ENCODE measurements around the gene ORC3.

ORC3 gene

DNA sequence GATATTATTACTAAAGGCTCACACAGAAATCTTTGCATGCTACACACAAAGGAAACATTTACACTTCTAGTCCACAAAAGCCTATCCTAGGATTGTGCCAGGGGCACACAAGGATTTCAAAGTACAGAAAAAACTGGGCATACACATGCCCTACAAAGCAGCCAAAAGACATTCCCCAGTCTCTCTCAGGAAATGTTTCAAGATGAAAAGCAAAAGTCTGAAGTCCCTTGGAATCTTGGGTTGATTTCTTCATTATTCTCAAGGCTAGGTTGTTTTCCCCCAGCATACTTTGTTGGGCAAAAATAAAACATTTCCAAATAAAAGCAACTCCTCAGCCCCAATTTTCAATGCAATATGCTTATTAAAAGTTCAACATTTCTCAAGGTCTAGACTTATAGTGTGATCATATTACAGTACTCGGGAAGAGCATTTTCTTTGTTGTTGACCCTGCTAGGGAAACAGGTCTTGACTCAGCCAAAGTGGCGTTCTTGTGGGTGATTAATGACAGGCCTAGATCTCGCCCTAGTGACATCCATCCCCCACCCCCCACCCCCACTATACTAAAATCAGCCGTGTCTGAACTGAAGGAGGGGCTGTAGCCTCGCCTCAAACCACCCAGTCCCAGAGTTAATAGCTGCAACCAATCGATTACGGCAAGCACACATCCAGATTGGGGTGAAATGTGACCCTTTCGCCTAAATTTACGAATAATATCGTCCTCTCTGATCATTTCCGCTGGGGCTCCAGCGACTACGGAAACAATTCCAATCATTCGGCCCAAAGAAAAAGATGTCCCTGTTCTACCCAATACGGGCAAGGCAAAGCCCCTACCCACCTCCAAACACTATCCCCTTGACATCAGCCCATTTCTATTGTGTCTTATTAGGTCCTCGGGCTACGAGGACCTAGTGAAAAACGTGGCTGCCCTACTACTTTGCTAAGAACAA, 110.7 kb downstream of the ORC3 start (continued):
- TF ChIP-seq, protein P1, sequence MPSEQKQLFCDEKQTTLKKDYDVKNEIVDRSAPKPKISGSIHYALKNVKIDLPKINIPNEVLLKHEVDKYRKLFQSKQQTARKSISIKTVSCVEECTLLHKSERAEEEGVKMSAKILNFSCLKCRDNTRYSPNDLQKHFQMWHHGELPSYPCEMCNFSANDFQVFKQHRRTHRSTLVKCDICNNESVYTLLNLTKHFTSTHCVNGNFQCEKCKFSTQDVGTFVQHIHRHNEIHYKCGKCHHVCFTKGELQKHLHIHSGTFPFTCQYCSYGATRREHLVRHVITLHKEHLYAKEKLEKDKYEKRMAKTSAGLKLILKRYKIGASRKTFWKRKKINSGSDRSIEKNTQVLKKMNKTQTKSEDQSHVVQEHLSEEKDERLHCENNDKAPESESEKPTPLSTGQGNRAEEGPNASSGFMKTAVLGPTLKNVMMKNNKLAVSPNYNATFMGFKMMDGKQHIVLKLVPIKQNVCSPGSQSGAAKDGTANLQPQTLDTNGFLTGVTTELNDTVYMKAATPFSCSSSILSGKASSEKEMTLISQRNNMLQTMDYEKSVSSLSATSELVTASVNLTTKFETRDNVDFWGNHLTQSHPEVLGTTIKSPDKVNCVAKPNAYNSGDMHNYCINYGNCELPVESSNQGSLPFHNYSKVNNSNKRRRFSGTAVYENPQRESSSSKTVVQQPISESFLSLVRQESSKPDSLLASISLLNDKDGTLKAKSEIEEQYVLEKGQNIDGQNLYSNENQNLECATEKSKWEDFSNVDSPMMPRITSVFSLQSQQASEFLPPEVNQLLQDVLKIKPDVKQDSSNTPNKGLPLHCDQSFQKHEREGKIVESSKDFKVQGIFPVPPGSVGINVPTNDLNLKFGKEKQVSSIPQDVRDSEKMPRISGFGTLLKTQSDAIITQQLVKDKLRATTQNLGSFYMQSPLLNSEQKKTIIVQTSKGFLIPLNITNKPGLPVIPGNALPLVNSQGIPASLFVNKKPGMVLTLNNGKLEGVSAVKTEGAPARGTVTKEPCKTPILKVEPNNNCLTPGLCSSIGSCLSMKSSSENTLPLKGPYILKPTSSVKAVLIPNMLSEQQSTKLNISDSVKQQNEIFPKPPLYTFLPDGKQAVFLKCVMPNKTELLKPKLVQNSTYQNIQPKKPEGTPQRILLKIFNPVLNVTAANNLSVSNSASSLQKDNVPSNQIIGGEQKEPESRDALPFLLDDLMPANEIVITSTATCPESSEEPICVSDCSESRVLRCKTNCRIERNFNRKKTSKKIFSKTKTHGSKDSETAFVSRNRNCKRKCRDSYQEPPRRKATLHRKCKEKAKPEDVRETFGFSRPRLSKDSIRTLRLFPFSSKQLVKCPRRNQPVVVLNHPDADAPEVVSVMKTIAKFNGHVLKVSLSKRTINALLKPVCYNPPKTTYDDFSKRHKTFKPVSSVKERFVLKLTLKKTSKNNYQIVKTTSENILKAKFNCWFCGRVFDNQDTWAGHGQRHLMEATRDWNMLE (tag by site-specific recombination; conservative IDR thresholded peaks at IDR 0.05; ENCODE audit: low read depth) = no peak
- TF ChIP-seq ZBTB8A (tag by site-specific recombination; IDR thresholded peaks at IDR 0.05) (peak; percentile 59), ZNF549 (tag by site-specific recombination; IDR thresholded peaks at IDR 0.05) (no peak), SCRT2 (tag by site-specific recombination; IDR thresholded peaks at IDR 0.05) (peak; percentile 81), ZNF555 (tag by site-specific recombination; conservative IDR thresholded peaks at IDR 0.05) (no peak), ZBTB17 (tag by site-specific recombination; IDR thresholded peaks at IDR 0.05) (peak; percentile 70), GFI1B (tag by site-specific recombination; IDR thresholded peaks at IDR 0.05) (no peak), ZNF121 (tag by site-specific recombination; IDR thresholded peaks at IDR 0.05) (no peak), ZNF76 (tag by site-specific recombination; IDR thresholded peaks at IDR 0.05; ENCODE audit: borderline replicate concordance, low read depth) (peak; percentile 22; the same call in 1 of the 2 replicates), SP3 (tag by site-specific recombination; IDR thresholded peaks at IDR 0.05) (0 out of 2 replicates have a peak, but pooled peaks have one; percentile 36), ZFHX2 (tag by site-specific recombination; conservative IDR thresholded peaks at IDR 0.05) (peak; percentile 34; the same call in 1 of the 2 replicates), OSR2 (tag by site-specific recombination; IDR thresholded peaks at IDR 0.05) (0 out of 2 replicates have a peak, but pooled peaks have one; percentile 6), ZXDB (tag by site-specific recombination; IDR thresholded peaks at IDR 0.05) (peak; percentile 86), ZBTB48 (tag by site-specific recombination; IDR thresholded peaks at IDR 0.05) (peak; percentile 12; the same call in 1 of the 2 replicates), ZNF324 (tag by site-specific recombination; IDR thresholded peaks at IDR 0.05) (0 out of 2 replicates have a peak, but pooled peaks have one; percentile 5), ZNF660 (tag by site-specific recombination; IDR thresholded peaks at IDR 0.05) (peak; percentile 46), ZNF776 (tag by site-specific recombination; IDR thresholded peaks at IDR 0.05; ENCODE audit: borderline replicate concordance) (no peak), ZNF132 (tag by site-specific recombination; IDR thresholded peaks at IDR 0.05; ENCODE audit: borderline replicate concordance) (no peak), KLF9 (tag by site-specific recombination; IDR thresholded peaks at IDR 0.05; ENCODE audit: low read depth) (peak; percentile 27; the same call in 1 of the 2 replicates), ZEB2 (tag by site-specific recombination; IDR thresholded peaks at IDR 0.05) (peak; percentile 65)
- TF ChIP-seq, protein P2, sequence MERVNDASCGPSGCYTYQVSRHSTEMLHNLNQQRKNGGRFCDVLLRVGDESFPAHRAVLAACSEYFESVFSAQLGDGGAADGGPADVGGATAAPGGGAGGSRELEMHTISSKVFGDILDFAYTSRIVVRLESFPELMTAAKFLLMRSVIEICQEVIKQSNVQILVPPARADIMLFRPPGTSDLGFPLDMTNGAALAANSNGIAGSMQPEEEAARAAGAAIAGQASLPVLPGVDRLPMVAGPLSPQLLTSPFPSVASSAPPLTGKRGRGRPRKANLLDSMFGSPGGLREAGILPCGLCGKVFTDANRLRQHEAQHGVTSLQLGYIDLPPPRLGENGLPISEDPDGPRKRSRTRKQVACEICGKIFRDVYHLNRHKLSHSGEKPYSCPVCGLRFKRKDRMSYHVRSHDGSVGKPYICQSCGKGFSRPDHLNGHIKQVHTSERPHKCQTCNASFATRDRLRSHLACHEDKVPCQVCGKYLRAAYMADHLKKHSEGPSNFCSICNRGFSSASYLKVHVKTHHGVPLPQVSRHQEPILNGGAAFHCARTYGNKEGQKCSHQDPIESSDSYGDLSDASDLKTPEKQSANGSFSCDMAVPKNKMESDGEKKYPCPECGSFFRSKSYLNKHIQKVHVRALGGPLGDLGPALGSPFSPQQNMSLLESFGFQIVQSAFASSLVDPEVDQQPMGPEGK (tag by site-specific recombination; IDR thresholded peaks at IDR 0.05) = peak; percentile 75
- TF ChIP-seq, protein P3, sequence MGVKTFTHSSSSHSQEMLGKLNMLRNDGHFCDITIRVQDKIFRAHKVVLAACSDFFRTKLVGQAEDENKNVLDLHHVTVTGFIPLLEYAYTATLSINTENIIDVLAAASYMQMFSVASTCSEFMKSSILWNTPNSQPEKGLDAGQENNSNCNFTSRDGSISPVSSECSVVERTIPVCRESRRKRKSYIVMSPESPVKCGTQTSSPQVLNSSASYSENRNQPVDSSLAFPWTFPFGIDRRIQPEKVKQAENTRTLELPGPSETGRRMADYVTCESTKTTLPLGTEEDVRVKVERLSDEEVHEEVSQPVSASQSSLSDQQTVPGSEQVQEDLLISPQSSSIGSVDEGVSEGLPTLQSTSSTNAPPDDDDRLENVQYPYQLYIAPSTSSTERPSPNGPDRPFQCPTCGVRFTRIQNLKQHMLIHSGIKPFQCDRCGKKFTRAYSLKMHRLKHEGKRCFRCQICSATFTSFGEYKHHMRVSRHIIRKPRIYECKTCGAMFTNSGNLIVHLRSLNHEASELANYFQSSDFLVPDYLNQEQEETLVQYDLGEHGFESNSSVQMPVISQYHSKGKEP (tag by site-specific recombination; IDR thresholded peaks at IDR 0.05) = peak; percentile 60; the same call in 1 of the 2 replicates
- TF ChIP-seq, protein P4, sequence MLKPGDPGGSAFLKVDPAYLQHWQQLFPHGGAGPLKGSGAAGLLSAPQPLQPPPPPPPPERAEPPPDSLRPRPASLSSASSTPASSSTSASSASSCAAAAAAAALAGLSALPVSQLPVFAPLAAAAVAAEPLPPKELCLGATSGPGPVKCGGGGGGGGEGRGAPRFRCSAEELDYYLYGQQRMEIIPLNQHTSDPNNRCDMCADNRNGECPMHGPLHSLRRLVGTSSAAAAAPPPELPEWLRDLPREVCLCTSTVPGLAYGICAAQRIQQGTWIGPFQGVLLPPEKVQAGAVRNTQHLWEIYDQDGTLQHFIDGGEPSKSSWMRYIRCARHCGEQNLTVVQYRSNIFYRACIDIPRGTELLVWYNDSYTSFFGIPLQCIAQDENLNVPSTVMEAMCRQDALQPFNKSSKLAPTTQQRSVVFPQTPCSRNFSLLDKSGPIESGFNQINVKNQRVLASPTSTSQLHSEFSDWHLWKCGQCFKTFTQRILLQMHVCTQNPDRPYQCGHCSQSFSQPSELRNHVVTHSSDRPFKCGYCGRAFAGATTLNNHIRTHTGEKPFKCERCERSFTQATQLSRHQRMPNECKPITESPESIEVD (tag by site-specific recombination; IDR thresholded peaks at IDR 0.05) = peak; percentile 89
- TF ChIP-seq, protein P5, sequence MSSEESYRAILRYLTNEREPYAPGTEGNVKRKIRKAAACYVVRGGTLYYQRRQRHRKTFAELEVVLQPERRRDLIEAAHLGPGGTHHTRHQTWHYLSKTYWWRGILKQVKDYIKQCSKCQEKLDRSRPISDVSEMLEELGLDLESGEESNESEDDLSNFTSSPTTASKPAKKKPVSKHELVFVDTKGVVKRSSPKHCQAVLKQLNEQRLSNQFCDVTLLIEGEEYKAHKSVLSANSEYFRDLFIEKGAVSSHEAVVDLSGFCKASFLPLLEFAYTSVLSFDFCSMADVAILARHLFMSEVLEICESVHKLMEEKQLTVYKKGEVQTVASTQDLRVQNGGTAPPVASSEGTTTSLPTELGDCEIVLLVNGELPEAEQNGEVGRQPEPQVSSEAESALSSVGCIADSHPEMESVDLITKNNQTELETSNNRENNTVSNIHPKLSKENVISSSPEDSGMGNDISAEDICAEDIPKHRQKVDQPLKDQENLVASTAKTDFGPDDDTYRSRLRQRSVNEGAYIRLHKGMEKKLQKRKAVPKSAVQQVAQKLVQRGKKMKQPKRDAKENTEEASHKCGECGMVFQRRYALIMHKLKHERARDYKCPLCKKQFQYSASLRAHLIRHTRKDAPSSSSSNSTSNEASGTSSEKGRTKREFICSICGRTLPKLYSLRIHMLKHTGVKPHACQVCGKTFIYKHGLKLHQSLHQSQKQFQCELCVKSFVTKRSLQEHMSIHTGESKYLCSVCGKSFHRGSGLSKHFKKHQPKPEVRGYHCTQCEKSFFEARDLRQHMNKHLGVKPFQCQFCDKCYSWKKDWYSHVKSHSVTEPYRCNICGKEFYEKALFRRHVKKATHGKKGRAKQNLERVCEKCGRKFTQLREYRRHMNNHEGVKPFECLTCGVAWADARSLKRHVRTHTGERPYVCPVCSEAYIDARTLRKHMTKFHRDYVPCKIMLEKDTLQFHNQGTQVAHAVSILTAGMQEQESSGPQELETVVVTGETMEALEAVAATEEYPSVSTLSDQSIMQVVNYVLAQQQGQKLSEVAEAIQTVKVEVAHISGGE (tag by site-specific recombination; conservative IDR thresholded peaks at IDR 0.05; ENCODE audit: low read depth) = peak; percentile 26; the same call in 1 of the 2 replicates
